C4-2B (cell line): ENCODE results near the gene CDC26.

Experiments
- ZFX ChIP-seq: fragments of 450-650 bp; IDR thresholded peaks from 2 replicates; pipeline ENCODE4 v1.6.1; 2017
- TF ChIP-seq, protein P1 (sequence below): fragments of 450-650 bp; conservative IDR thresholded peaks from 2 replicates; pipeline ENCODE4 v1.5.1; 2017; ENCODE audit warnings: mild to moderate bottlenecking

DNA sequence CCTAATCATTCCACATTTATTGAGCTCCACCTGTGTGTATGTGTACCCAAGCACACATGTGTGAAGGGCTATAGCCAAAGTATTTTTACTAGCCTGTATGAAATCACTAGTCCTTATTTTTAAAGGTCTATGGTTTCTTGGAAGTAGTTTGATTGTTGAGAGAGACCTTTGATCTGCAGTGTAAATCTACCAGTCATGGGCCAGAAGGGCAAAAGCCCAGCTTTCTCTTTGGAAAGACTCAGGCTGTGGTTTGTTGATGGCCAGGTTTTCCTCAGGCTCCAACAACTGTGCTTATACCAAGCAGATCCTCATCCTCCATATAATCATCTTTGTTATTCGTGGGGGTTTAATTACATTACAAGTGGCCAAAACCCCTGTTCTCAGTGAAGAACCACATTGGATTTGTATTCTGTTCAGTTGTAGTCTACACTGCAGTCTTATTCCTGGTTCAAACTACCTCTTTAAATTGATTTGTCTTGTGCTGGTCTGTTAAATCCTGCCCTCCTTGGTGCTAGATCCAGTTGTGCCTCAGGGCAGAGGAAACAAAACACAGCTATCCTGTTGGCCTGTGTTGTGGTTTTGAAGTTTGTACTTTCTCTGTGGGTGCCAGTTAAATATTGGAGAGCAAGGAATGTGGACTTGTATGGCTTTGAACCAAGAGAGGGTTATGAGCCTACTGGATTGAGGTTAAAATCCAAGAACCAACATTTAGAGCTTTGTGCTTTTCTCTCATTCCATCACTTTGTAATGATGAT, 13.3 kb downstream of the CDC26 start:
- TF ChIP-seq, protein P1, sequence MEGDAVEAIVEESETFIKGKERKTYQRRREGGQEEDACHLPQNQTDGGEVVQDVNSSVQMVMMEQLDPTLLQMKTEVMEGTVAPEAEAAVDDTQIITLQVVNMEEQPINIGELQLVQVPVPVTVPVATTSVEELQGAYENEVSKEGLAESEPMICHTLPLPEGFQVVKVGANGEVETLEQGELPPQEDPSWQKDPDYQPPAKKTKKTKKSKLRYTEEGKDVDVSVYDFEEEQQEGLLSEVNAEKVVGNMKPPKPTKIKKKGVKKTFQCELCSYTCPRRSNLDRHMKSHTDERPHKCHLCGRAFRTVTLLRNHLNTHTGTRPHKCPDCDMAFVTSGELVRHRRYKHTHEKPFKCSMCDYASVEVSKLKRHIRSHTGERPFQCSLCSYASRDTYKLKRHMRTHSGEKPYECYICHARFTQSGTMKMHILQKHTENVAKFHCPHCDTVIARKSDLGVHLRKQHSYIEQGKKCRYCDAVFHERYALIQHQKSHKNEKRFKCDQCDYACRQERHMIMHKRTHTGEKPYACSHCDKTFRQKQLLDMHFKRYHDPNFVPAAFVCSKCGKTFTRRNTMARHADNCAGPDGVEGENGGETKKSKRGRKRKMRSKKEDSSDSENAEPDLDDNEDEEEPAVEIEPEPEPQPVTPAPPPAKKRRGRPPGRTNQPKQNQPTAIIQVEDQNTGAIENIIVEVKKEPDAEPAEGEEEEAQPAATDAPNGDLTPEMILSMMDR: no peak
- no peak for TF ChIP-seq ZFX
